AG04449 (cell line): ENCODE data around the gene REEP3.
"Not testable (repeated sequence)": the region's sequence is repeated elsewhere in the genome, so short reads cannot be mapped to it uniquely, and the experiment has no call there.

Source experiments
- CTCF ChIA-PET: fragments of 350-600 bp; formaldehyde crosslinking; extraction: SDS; loops from one replicate; lab custom pipeline; 2021; ENCODE audit warnings: antibody characterized with exemption; lab: Yijun Ruan, JAX
- POLR2A ChIA-PET: fragments of 400-600, 350-600 bp; formaldehyde crosslinking; extraction: SDS; loops from one replicate; lab custom pipeline; 2020; ENCODE audit warnings: antibody characterized with exemption, inconsistent platforms; lab: Yijun Ruan, JAX
- DNase-seq: peaks from one replicate; pipeline ENCODE4 v3.0.0-alpha.2; 2010; ENCODE audit warnings: low read depth, low spot score
- H3K4me3 ChIP-seq: 2 replicates; pipeline ENCODE4 v1.5.1; 2011; ENCODE audit warnings: low read depth, mild to moderate bottlenecking, control low read depth, low read length
- CTCF ChIP-seq: IDR thresholded peaks from one replicate; pipeline ENCODE4 v1.5.1; 2011; ENCODE audit warnings: mild to moderate bottlenecking, moderate library complexity, low read length, control low read depth, inconsistent platforms; ENCODE audit not compliant: insufficient read depth; ENCODE audit errors: missing control alignments

The REEP3 gene

GRCh38 chr10:63494951-63495350 is 26.2 kb upstream of the REEP3 start:
- TF ChIP-seq CTCF: no peak
- no peak for DNase-seq
- CTCF ChIA-PET: interaction anchor here (0.9 kb wide), 1 partner anchor 134 kb away, joined by 3 read pairs; no protein-coding TSS in a partner anchor
- H3K4me3 ChIP-seq: no peak overlapping the region
- POLR2A ChIA-PET: no interaction called here

- no peak for TF ChIP-seq CTCF
- H3K4me3 ChIP-seq: no peak overlapping the region
- CTCF ChIA-PET: interaction anchor here (0.8 kb wide), 1 partner anchor 9 kb away, joined by 3 read pairs; no protein-coding TSS in a partner anchor
- DNase-seq: no peak
- POLR2A ChIA-PET: no interaction called here
These were observed 24.6 kb upstream of the REEP3 start for GRCh38 chr10:63496561-63496960.

- ChIA-PET CTCF (interaction anchor here (0.7 kb wide), 1 partner anchor 17 kb away, joined by 3 read pairs; no protein-coding TSS in a partner anchor), POLR2A (no interaction called here)
- no peak overlapping the region for H3K4me3 ChIP-seq
- DNase-seq: no peak
- no peak for TF ChIP-seq CTCF
These were observed 23.9 kb upstream of the REEP3 start for GRCh38 chr10:63497321-63497720.

- no peak for TF ChIP-seq CTCF
- DNase-seq: no peak
- POLR2A ChIA-PET: no interaction called here
- no peak overlapping the region for H3K4me3 ChIP-seq
- CTCF ChIA-PET: no interaction called here
These were observed 22.5 kb upstream of the REEP3 start for GRCh38 chr10:63498665-63499064.

GRCh38 chr10:63500551-63500950 is 20.6 kb upstream of the REEP3 start:
- CTCF ChIA-PET: interaction anchor here (1.5 kb wide), 1 partner anchor 9 kb away, joined by 3 read pairs; no protein-coding TSS in a partner anchor
- DNase-seq, H3K4me3 ChIP-seq, POLR2A ChIA-PET: not testable (repeated sequence)

GRCh38 chr10:63501954-63502353 is 19.2 kb upstream of the REEP3 start:
- CTCF ChIA-PET: interaction anchor here (1.1 kb wide), 1 partner anchor 285 kb away, joined by 3 read pairs; no protein-coding TSS in a partner anchor
- POLR2A ChIA-PET: no interaction called here
- no peak for TF ChIP-seq CTCF

GRCh38 chr10:63502832-63503231 is 18.4 kb upstream of the REEP3 start:
- no peak overlapping the region for H3K4me3 ChIP-seq
- no peak for TF ChIP-seq CTCF
- CTCF ChIA-PET: interaction anchor here (1.1 to 1.3 kb wide), 2 partner anchors 12 to 286 kb away, joined by 3 read pairs; no protein-coding TSS in a partner anchor

More at GRCh38 chr10:63501954-63502353, 19.2 kb upstream of the REEP3 start:
- no peak for DNase-seq
- no peak overlapping the region for H3K4me3 ChIP-seq

More at GRCh38 chr10:63502832-63503231, 18.4 kb upstream of the REEP3 start:
- no peak for DNase-seq
- POLR2A ChIA-PET: no interaction called here
